ENCODE data around the gene RPAP3. TPM values are rescaled to one million over a fixed set of nuclear protein-coding genes. Genes with fewer than 3 reads are reported as not detected.

Gene RPAP3
- total and polyA plus RNA-seq, 2 of the 4 experiments (the other 2 are of a cell fraction) = 10.6 to 13.4 TPM

DNA sequence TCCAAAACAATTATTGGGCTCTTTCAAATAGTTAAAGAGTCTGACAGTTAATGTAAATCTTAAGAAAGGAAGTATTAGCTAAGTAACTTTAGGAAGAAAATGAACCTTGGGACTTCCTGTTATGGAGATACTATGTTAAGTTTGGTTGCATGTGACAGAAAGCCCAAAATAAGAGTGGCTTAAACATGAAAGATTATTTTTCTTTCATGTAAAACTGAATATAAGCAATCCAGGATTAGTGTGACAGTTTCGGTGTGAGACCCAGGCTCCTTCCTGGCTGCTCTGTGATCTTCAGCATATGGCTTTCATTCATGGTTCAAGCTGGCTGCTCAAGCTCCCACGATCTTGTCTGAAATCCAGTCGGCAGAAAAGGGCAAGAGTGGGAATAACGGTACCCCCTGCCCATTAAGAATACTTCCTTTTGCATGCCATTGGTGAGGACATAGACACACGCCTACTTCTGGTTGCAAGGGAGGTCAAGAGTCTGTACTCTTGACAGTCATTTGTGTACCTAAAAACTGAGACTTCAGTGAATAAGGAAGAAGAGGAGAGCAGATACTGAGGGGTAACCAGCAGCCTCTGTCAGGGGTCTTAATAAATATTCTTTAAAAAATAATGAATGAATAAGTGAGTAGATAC lies 2.2 kb upstream of the RPAP3 start:
- H2AK5ac ChIP-seq (ENCODE audit: low read depth, low read length) = no peak overlapping the region
- no peak overlapping the region for H2BK15ac ChIP-seq (ENCODE audit: low read depth, low read length)
- TF ChIP-seq RCOR1 (IDR thresholded peaks at IDR 0.05; ENCODE audit: insufficient replicate concordance, low read length) (no peak), ELK1 (IDR thresholded peaks at IDR 0.05; ENCODE audit: borderline replicate concordance, low read depth, low read length) (no peak), USF2 (IDR thresholded peaks at IDR 0.05; ENCODE audit: low read depth, low read length) (no peak)
- H3K23ac ChIP-seq (ENCODE audit: low read depth, low read length) = no peak overlapping the region
- no peak overlapping the region for H3K4ac ChIP-seq (ENCODE audit: low read depth, low read length)
- intact Hi-C loops (cut with micrococcal nuclease) = no loop called here
- DNase-seq = no peak
- no peak overlapping the region for H4K5ac ChIP-seq (ENCODE audit: low read depth, low read length)
- no peaks in the 10 kb centered on the region for H3K36me3 ChIP-seq (ENCODE audit: control insufficient read depth, insufficient read depth, low read length)
- no peak overlapping the region for H3K56ac ChIP-seq (ENCODE audit: extremely low read depth, insufficient read depth, low read length)
- BruUV-seq (replicated peaks) = no TSS peak
- in situ Hi-C loops (cut with MboI; ENCODE audit: low sequenced_read_pairs) = no loop called here
- no peaks in the 10 kb centered on the region; the same call in 1 of the 2 replicates for H3K4me1 ChIP-seq (ENCODE audit: control insufficient read depth, insufficient read depth, low read length)
- ATAC-seq (ENCODE audit: low read depth) = no peak
- no peak overlapping the region for H2AK9ac ChIP-seq (replicated peaks; ENCODE audit: low read depth, low read length, poor library complexity)
- ChIA-PET CTCF (no interaction called here), POLR2A (ENCODE audit: unreplicated experiment) (interaction anchor here (0.5 kb wide), 1 partner anchor 1223 kb away, joined by 4 read pairs; no protein-coding TSS in a partner anchor)
- 0 out of 4 replicates have a peak overlapping the region, but pooled peaks of 1 of the 2 experiments have one; percentile 9 for H4K8ac ChIP-seq (ENCODE audit: low read depth in 2 of 2, low read length in 2 of 2)
- H3K4me2 ChIP-seq (ENCODE audit: low read depth, low read length) = no peak overlapping the region
- H3K9ac ChIP-seq (ENCODE audit: low read depth, low read length) = no peak overlapping the region
- H4K20me1 ChIP-seq (ENCODE audit: insufficient read depth, low read length) = peaks cover 4% of the 10 kb centered on the region; the same call in 1 of the 2 replicates
- no peak overlapping the region for H3K14ac ChIP-seq (replicated peaks; ENCODE audit: low read depth, low read length)
- H2BK20ac ChIP-seq (ENCODE audit: low read depth, low read length) = no peak overlapping the region
- H3K27me3 ChIP-seq (ENCODE audit: control insufficient read depth, insufficient read depth, low read length) = no peaks in the 10 kb centered on the region
- no peaks in the 10 kb centered on the region for H3K9me3 ChIP-seq (ENCODE audit: control insufficient read depth, insufficient read depth, low read length)
- H3K79me1 ChIP-seq (ENCODE audit: low read depth in 1 of 2, low read length in 2 of 2) = peaks cover 15 to 33% of the 10 kb centered on the region in 2 experiments
- H4K91ac ChIP-seq (ENCODE audit: insufficient read depth, low read depth, low read length) = no peak overlapping the region
- H2BK5ac ChIP-seq (ENCODE audit: low read depth, low read length, poor library complexity, severe bottlenecking) = no peak overlapping the region
- WGBS, 2 experiments (ENCODE audit: extremely low coverage in 2 of 2, insufficient read length in 1 of 2) = no CpG with 5 or more reads among the region's 5 CpGs
- no peak overlapping the region for H3K27ac ChIP-seq (ENCODE audit: insufficient read depth, low read length)
- no peak overlapping the region for H2BK120ac ChIP-seq (ENCODE audit: low read depth, low read length)
- no peak overlapping the region for H3K4me3 ChIP-seq (ENCODE audit: insufficient read depth, low read depth, low read length)
- no peak overlapping the region for H3K18ac ChIP-seq (ENCODE audit: low read depth, low read length)
- H2AFZ ChIP-seq (replicated peaks; ENCODE audit: low read length, poor library complexity) = no peak overlapping the region
- dilution Hi-C loops (cut with HindIII; ENCODE audit: low sequenced_read_pairs, unreplicated experiment) = no loop called here
- peaks cover 9% of the 10 kb centered on the region; the same call in 1 of the 2 replicates for H3K9me1 ChIP-seq (ENCODE audit: insufficient read depth, low read length)
